ENCODE measurements around the gene KCNJ5. TPM values are rescaled to one million over a fixed set of nuclear protein-coding genes. Genes with fewer than 3 reads are reported as not detected.

KCNJ5 gene
- total and polyA plus RNA-seq, 2 of the 4 experiments (the other 2 are of a cell fraction) = 0.07 to 0.18 TPM

- 79% methylated on average over 2 of the region's 4 CpGs; no CpG with 5 or more reads in 1 of the 2 experiments for WGBS, 2 experiments (ENCODE audit: extremely low coverage in 2 of 2, insufficient read length in 1 of 2)
- in situ Hi-C loops (cut with MboI; ENCODE audit: low sequenced_read_pairs) (no loop called here), intact Hi-C loops (cut with micrococcal nuclease) (no loop called here), dilution Hi-C loops (cut with HindIII; ENCODE audit: low sequenced_read_pairs, unreplicated experiment) (no loop called here)
- Histone ChIP-seq H3K23ac (ENCODE audit: low read depth, low read length) (no peak overlapping the region), H3K14ac (replicated peaks; ENCODE audit: low read depth, low read length) (no peak overlapping the region), H3K4me1 (ENCODE audit: control insufficient read depth, insufficient read depth, low read length) (no peaks in the 10 kb centered on the region), H3K79me1 (ENCODE audit: low read depth in 1 of 2, low read length in 2 of 2) (no peaks in the 10 kb centered on the region), H4K8ac (ENCODE audit: low read depth in 2 of 2, low read length in 2 of 2) (no peak overlapping the region), H4K5ac (ENCODE audit: low read depth, low read length) (no peak overlapping the region), H2AK5ac (ENCODE audit: low read depth, low read length) (no peak overlapping the region), H2BK120ac (ENCODE audit: low read depth, low read length) (no peak overlapping the region), H2AFZ (replicated peaks; ENCODE audit: low read length, poor library complexity) (no peak overlapping the region), H4K20me1 (ENCODE audit: insufficient read depth, low read length) (no peaks in the 10 kb centered on the region), H3K27me3 (ENCODE audit: control insufficient read depth, insufficient read depth, low read length) (peaks cover 40% of the 10 kb centered on the region), H3K4me2 (ENCODE audit: low read depth, low read length) (no peak overlapping the region), H3K56ac (ENCODE audit: extremely low read depth, insufficient read depth, low read length) (no peak overlapping the region), H2BK20ac (ENCODE audit: low read depth, low read length) (no peak overlapping the region), H2AK9ac (replicated peaks; ENCODE audit: low read depth, low read length, poor library complexity) (no peak overlapping the region), H3K36me3 (ENCODE audit: control insufficient read depth, insufficient read depth, low read length) (no peaks in the 10 kb centered on the region), H2BK5ac (ENCODE audit: low read depth, low read length, poor library complexity, severe bottlenecking) (no peak overlapping the region), H3K9me3 (ENCODE audit: control insufficient read depth, insufficient read depth, low read length) (no peaks in the 10 kb centered on the region), H3K4ac (ENCODE audit: low read depth, low read length) (no peak overlapping the region), H2BK15ac (ENCODE audit: low read depth, low read length) (no peak overlapping the region), H3K9ac (ENCODE audit: low read depth, low read length) (no peak overlapping the region), H3K9me1 (ENCODE audit: insufficient read depth, low read length) (no peaks in the 10 kb centered on the region), H3K18ac (ENCODE audit: low read depth, low read length) (no peak overlapping the region), H3K27ac (ENCODE audit: insufficient read depth, low read length) (no peak overlapping the region), H4K91ac (ENCODE audit: insufficient read depth, low read depth, low read length) (no peak overlapping the region), H3K4me3 (ENCODE audit: insufficient read depth, low read depth, low read length) (no peak overlapping the region)
- TF ChIP-seq RAD21 (IDR thresholded peaks at IDR 0.05; ENCODE audit: low read length) (no peak), NFE2L2 (IDR thresholded peaks at IDR 0.05; ENCODE audit: low read depth, low read length) (no peak), CEBPB (IDR thresholded peaks at IDR 0.05; ENCODE audit: low read depth, low read length) (no peak), RFX5 (IDR thresholded peaks at IDR 0.05; ENCODE audit: low read depth, low read length) (no peak), SMC3 (IDR thresholded peaks at IDR 0.05; ENCODE audit: low read depth, low read length) (no peak), POLR2A (IDR thresholded peaks at IDR 0.05; ENCODE audit: low read depth, low read length) (no peak), MXI1 (IDR thresholded peaks at IDR 0.05; ENCODE audit: borderline replicate concordance, low read depth, low read length) (no peak), MAFK (IDR thresholded peaks at IDR 0.05; ENCODE audit: low read depth, low read length) (no peak), RCOR1 (IDR thresholded peaks at IDR 0.05; ENCODE audit: insufficient replicate concordance, low read length) (no peak), BHLHE40 (IDR thresholded peaks at IDR 0.05; ENCODE audit: low read depth, low read length) (no peak), ELK1 (IDR thresholded peaks at IDR 0.05; ENCODE audit: borderline replicate concordance, low read depth, low read length) (no peak), USF2 (IDR thresholded peaks at IDR 0.05; ENCODE audit: low read depth, low read length) (no peak), CHD1 (IDR thresholded peaks at IDR 0.05; ENCODE audit: low read depth, low read length) (no peak), CTCF (conservative IDR thresholded peaks at IDR 0.05; ENCODE audit: low read depth, low read length) (no peak), FOS (IDR thresholded peaks at IDR 0.05; ENCODE audit: low read depth, low read length) (no peak), MAZ (IDR thresholded peaks at IDR 0.05; ENCODE audit: borderline replicate concordance, low read depth, low read length) (no peak)
- ChIA-PET POLR2A (ENCODE audit: unreplicated experiment) (no interaction called here), CTCF (interaction anchor here (0.7 kb wide), 1 partner anchor 37 kb away, joined by 3 read pairs; no protein-coding TSS in a partner anchor)
- no TSS peak for BruUV-seq (replicated peaks)
- ATAC-seq (ENCODE audit: low read depth) = no peak
- DNase-seq = no peak
Measured at GRCh38 chr11:128921793-128922192, 30.6 kb downstream of the KCNJ5 start.
